Type B pancreatic cell (in vitro differentiated cells): ENCODE measurements around the gene LRRC8D. TPM values are rescaled to one million over a fixed set of nuclear protein-coding genes. Genes with fewer than 3 reads are reported as not detected.

ENCODE experiments used
- DNase-seq: peaks from one replicate; pipeline ENCODE4 v3.0.0; 2021; ENCODE audit warnings: mixed read lengths; ENCODE audit not compliant: unreplicated experiment; ENCODE audit errors: extremely low spot score
- H3K27ac Mint-ChIP-seq: 2 replicates; pipeline ENCODE4 v1.8.0; 2021; ENCODE audit warnings: mild to moderate bottlenecking, mixed read lengths
- H3K27me3 Mint-ChIP-seq: 2 replicates; pipeline ENCODE4 v1.8.0; 2021; ENCODE audit warnings: mixed read lengths
- H3K36me3 Mint-ChIP-seq: 2 replicates; pipeline ENCODE4 v1.8.0; 2021; ENCODE audit warnings: mixed read lengths
- H3K4me1 Mint-ChIP-seq: one replicate; pipeline ENCODE4 v1.8.0; 2021; ENCODE audit warnings: mixed read lengths; ENCODE audit not compliant: unreplicated experiment
- H3K4me3 Mint-ChIP-seq: 2 replicates; pipeline ENCODE4 v1.8.0; 2021; ENCODE audit warnings: mild to moderate bottlenecking, mixed read lengths
- H3K9me3 Mint-ChIP-seq: 2 replicates; pipeline ENCODE4 v1.8.0; 2021; ENCODE audit warnings: mixed read lengths
- total RNA-seq: library from RNA; stranded (reverse); gene quantifications from 2 replicates; pipeline ENCODE4 v1.2.1, GENCODE V29; 2021; ENCODE audit warnings: low replicate concordance
- TF ChIP-seq, protein P1 (sequence below): fragments of 200-600 bp; sonication (generic); conservative IDR thresholded peaks from 2 replicates; pipeline ENCODE4 v1.5.0; 2021; ENCODE audit warnings: antibody characterized with exemption, mild to moderate bottlenecking

The LRRC8D gene
- total RNA-seq, 1 donor from 2014 or later, result 31.1 TPM

DNA sequence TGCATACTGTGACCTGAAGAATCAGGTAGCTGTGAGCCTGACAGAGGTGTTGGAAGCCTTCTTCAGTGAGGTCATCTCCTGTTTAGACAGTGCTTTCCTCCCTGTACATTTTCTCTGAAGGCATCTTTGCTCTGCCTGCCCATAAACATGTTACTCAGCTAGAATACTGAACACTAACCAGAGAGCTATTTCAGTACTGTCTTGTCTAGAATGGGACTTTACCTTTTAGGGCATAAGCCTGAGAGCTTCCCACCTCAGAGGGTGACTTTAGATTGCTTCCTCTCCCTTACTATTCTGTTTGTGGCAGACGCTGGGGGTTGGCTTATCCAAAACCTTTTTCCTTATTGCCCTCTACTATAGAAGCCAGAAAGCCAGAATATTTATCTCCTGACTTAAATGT is 150.8 kb downstream of the LRRC8D start:
- H3K4me3 Mint-ChIP-seq, result no peak overlapping the region
- H3K4me1 Mint-ChIP-seq, result peaks cover 3% of the 10 kb centered on the region

DNA sequence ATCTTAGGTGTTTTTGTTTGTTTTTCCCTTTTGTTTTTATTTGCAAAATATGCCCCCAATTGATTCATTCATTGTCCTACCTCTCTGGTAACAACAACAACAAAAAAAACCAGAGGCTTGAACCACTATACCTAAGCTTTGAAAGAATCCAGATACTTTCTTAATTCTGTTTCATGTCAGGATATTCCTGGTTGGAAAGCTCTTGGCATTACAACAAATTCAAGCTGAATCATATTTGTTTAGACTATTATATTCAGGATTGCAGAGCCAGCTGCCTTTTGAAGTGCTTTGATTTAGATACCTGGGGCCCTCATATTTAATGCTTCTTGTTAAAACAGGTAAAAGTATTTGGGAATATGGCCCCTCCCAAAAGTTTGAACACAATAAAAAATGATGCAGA is 151.2 kb downstream of the LRRC8D start:
- H3K27me3 Mint-ChIP-seq, result no peaks in the 10 kb centered on the region
- TF ChIP-seq, protein P1, sequence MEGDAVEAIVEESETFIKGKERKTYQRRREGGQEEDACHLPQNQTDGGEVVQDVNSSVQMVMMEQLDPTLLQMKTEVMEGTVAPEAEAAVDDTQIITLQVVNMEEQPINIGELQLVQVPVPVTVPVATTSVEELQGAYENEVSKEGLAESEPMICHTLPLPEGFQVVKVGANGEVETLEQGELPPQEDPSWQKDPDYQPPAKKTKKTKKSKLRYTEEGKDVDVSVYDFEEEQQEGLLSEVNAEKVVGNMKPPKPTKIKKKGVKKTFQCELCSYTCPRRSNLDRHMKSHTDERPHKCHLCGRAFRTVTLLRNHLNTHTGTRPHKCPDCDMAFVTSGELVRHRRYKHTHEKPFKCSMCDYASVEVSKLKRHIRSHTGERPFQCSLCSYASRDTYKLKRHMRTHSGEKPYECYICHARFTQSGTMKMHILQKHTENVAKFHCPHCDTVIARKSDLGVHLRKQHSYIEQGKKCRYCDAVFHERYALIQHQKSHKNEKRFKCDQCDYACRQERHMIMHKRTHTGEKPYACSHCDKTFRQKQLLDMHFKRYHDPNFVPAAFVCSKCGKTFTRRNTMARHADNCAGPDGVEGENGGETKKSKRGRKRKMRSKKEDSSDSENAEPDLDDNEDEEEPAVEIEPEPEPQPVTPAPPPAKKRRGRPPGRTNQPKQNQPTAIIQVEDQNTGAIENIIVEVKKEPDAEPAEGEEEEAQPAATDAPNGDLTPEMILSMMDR, result no peak

More for the DNA sequence above, 150.8 kb downstream of the LRRC8D start:
- H3K36me3 Mint-ChIP-seq, result no peaks in the 10 kb centered on the region
- no peak overlapping the region for H3K27ac Mint-ChIP-seq
- no peaks in the 10 kb centered on the region for H3K9me3 Mint-ChIP-seq
- TF ChIP-seq, protein P1, result no peak
- DNase-seq, result no peak
- no peaks in the 10 kb centered on the region for H3K27me3 Mint-ChIP-seq

GRCh38 chr1:89973471-89974127 is 152.8 kb downstream of the LRRC8D start:
- Mint-ChIP-seq H3K36me3 (no peaks in the 10 kb centered on the region), H3K27me3 (no peaks in the 10 kb centered on the region), H3K4me3 (no peak overlapping the region), H3K27ac (no peak overlapping the region), H3K9me3 (no peaks in the 10 kb centered on the region), H3K4me1 (peaks cover 3% of the 10 kb centered on the region)
- no peak for DNase-seq
- TF ChIP-seq, protein P1, result no peak

More for the DNA sequence above, 151.2 kb downstream of the LRRC8D start:
- no peak overlapping the region for H3K4me3 Mint-ChIP-seq
- H3K36me3 Mint-ChIP-seq, result no peaks in the 10 kb centered on the region
- H3K9me3 Mint-ChIP-seq, result no peaks in the 10 kb centered on the region
- H3K27ac Mint-ChIP-seq, result no peak overlapping the region
- H3K4me1 Mint-ChIP-seq, result peaks cover 3% of the 10 kb centered on the region
- no peak for DNase-seq

GRCh38 chr1:89974256-89974655 is 153.4 kb downstream of the LRRC8D start:
- H3K4me1 Mint-ChIP-seq, result peaks cover 3% of the 10 kb centered on the region

DNA sequence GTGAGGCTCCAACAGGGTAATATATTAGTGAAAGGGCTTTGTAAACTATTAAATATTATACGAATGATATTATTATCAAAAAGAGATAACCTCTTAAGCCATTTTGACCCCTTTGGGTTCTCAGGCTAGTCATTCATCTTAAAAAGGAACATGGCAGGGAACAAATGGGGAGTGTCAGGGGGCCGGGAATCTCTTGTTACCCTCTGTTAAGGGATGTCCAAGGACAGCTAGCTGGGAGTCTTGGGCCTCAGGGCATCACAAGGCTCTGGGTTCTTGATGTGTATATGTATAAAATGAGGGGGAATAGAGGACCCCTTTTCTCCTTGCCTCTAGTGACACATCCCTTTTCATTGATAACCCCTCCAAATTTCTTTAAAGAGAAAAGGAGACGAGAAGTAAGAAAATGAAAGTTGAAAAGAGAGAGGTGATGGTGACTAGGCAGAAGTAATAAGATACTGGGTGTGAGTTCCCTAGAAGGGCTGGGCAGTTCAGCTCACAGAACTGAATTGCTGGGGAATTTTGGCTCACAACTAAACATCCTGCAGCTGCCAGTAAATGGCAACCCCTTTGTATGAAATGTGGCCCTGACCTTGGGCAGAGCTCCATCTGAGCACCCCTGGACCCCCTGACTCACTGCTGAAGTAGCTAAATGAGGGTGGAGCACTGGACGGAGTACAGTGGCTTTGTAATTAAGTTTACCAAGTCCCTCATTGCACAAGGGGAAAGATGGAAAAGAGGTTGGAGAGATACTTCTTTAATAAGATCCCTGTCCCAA is 154.1 kb downstream of the LRRC8D start:
- Mint-ChIP-seq H3K36me3 (no peaks in the 10 kb centered on the region), H3K27ac (no peak overlapping the region), H3K4me3 (no peak overlapping the region), H3K27me3 (no peaks in the 10 kb centered on the region), H3K9me3 (no peaks in the 10 kb centered on the region), H3K4me1 (peaks cover 3% of the 10 kb centered on the region)
- DNase-seq, result no peak
- TF ChIP-seq, protein P1, result no peak

More at GRCh38 chr1:89974256-89974655, 153.4 kb downstream of the LRRC8D start:
- Mint-ChIP-seq H3K9me3 (no peaks in the 10 kb centered on the region), H3K27me3 (no peaks in the 10 kb centered on the region), H3K36me3 (no peaks in the 10 kb centered on the region), H3K4me3 (no peak overlapping the region), H3K27ac (no peak overlapping the region)
- no peak for DNase-seq
- TF ChIP-seq, protein P1, result no peak
